ENCODE data around the gene VSIG1.

- TF ChIP-seq POLR2A (IDR thresholded peaks at IDR 0.05), result no peak
- TF ChIP-seq, protein P1, sequence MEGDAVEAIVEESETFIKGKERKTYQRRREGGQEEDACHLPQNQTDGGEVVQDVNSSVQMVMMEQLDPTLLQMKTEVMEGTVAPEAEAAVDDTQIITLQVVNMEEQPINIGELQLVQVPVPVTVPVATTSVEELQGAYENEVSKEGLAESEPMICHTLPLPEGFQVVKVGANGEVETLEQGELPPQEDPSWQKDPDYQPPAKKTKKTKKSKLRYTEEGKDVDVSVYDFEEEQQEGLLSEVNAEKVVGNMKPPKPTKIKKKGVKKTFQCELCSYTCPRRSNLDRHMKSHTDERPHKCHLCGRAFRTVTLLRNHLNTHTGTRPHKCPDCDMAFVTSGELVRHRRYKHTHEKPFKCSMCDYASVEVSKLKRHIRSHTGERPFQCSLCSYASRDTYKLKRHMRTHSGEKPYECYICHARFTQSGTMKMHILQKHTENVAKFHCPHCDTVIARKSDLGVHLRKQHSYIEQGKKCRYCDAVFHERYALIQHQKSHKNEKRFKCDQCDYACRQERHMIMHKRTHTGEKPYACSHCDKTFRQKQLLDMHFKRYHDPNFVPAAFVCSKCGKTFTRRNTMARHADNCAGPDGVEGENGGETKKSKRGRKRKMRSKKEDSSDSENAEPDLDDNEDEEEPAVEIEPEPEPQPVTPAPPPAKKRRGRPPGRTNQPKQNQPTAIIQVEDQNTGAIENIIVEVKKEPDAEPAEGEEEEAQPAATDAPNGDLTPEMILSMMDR (IDR thresholded peaks at IDR 0.05), result no peak
These were observed 27.9 kb downstream of the VSIG1 start for GRCh38 chrX:108072746-108073145.
